ENCODE results near the gene DNTTIP2. TPM values are rescaled to one million over a fixed set of nuclear protein-coding genes. Genes with fewer than 3 reads are reported as not detected.
"Not testable (repeated sequence)": the region's sequence is repeated elsewhere in the genome, so short reads cannot be mapped to it uniquely, and the experiment has no call there.

The DNTTIP2 gene
- total RNA-seq, 1 experiment from 2014 or later = 66.1 TPM

DNA sequence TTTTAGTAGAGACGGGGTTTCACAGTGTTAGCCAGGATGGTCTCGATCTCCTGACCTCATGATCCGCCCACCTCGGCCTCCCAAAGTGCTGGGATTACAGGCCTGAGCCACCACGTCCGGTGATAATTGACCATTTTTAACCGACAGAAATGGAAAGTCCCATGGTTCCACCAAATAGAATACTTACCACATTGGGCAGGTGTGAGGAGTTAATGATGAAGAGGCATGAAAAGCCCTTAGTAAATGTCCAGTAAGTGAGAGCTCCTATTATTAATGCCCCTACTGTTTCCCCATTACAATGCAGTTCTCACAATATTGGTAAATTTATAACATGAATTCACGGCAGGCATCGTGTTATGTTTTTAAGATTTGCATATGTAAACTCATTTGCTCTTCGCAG is 38.3 kb upstream of the DNTTIP2 start:
- CTCF ChIA-PET = no interaction called here
- H4K20me1 ChIP-seq (ENCODE audit: insufficient read depth) = no peaks in the 10 kb centered on the region
- intact Hi-C loops (cut with micrococcal nuclease) = no loop called here

DNA sequence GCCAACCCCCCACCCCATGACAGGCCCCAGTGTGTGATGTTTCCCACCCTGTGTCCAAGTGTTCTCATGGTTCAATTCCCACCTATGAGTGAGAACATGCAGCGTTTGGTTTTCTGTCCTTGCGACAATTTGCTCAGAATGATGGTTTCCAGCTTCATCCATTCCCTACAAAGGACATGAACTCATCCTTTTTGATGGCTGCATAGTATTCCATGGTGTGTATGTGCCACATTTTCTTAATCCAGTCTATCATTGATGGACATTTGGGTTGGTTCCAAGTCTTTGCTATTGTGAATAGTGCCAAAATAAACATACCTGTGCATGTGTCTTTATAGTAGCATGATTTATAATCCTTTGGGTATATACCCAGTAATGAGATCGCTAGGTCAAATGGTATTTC is 31.9 kb upstream of the DNTTIP2 start:
- intact Hi-C loops (cut with micrococcal nuclease) = not testable (repeated sequence)

More for the DNA sequence above, 38.3 kb upstream of the DNTTIP2 start:
- H3K27ac ChIP-seq (ENCODE audit: low read depth, low read length) = no peak overlapping the region
- no peaks in the 10 kb centered on the region for H3K27me3 ChIP-seq (ENCODE audit: insufficient read depth, low read length)
- no peaks in the 10 kb centered on the region for H3K79me2 ChIP-seq (ENCODE audit: insufficient read depth, low read length)
- H3K9me3 ChIP-seq (ENCODE audit: control insufficient read depth in 1 of 2, insufficient read depth in 1 of 2, low read depth in 1 of 2, low read length in 2 of 2) = no peaks in the 10 kb centered on the region
- H3K9me2 ChIP-seq (ENCODE audit: insufficient read depth) = no peaks in the 10 kb centered on the region
- H3K4me1 ChIP-seq (ENCODE audit: control insufficient read depth in 1 of 2, insufficient read depth in 2 of 2, low read length in 2 of 2) = no peaks in the 10 kb centered on the region
- ChIA-PET RAD21 (ENCODE audit: low non-redundant PET in 1 of 2, low total read pairs in 2 of 2, uncharacterized antibody in 2 of 2, unreplicated experiment in 2 of 2) (no interaction called here), POLR2A (no interaction called here)
- DNase-seq (ENCODE audit: low read depth, low spot score) (no peak), ATAC-seq (no peak)
- H3K4me2 ChIP-seq (ENCODE audit: low read length) = no peak overlapping the region
- no peak overlapping the region for H3K4me3 ChIP-seq (replicated peaks in 1 of 2; ENCODE audit: low read depth in 1 of 2, low read length in 2 of 2)
- TF ChIP-seq ELF1 (IDR thresholded peaks at IDR 0.05; ENCODE audit: borderline replicate concordance, low read depth) (no peak), CBX3 (IDR thresholded peaks at IDR 0.05; ENCODE audit: low read depth) (no peak), EZH2phosphoT487 (IDR thresholded peaks at IDR 0.05; ENCODE audit: borderline replicate concordance) (no peak), SRF (IDR thresholded peaks at IDR 0.05; ENCODE audit: low read depth) (no peak), POLR2A (IDR thresholded peaks at IDR 0.05; ENCODE audit: borderline replicate concordance, extremely low read depth, insufficient read depth, insufficient read length) (no peak), POLR2AphosphoS5 (IDR thresholded peaks at IDR 0.05; ENCODE audit: low read depth, low read length) (no peak), ZFX (IDR thresholded peaks at IDR 0.05) (no peak), SIN3A (IDR thresholded peaks at IDR 0.05; ENCODE audit: low read depth) (no peak), TCF7L2 (IDR thresholded peaks at IDR 0.05; ENCODE audit: borderline replicate concordance, extremely low read depth, insufficient read depth, insufficient read length) (no peak), EZH2 (IDR thresholded peaks at IDR 0.05) (no peak), EGR1 (IDR thresholded peaks at IDR 0.05; ENCODE audit: low read depth) (no peak), YY1 (IDR thresholded peaks at IDR 0.05; ENCODE audit: extremely low read depth, insufficient replicate concordance, low read depth, low read length) (no peak), SP1 (IDR thresholded peaks at IDR 0.05; ENCODE audit: low read depth) (no peak), CEBPB (IDR thresholded peaks at IDR 0.05; ENCODE audit: low read depth) (no peak), RAD21 (IDR thresholded peaks at IDR 0.05; ENCODE audit: low read depth) (no peak), FOSL1 (IDR thresholded peaks at IDR 0.05; ENCODE audit: low read depth) (no peak)
- TF ChIP-seq, protein P1, sequence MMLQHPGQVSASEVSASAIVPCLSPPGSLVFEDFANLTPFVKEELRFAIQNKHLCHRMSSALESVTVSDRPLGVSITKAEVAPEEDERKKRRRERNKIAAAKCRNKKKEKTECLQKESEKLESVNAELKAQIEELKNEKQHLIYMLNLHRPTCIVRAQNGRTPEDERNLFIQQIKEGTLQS (IDR thresholded peaks at IDR 0.05) = no peak
- TF ChIP-seq, protein P2, sequence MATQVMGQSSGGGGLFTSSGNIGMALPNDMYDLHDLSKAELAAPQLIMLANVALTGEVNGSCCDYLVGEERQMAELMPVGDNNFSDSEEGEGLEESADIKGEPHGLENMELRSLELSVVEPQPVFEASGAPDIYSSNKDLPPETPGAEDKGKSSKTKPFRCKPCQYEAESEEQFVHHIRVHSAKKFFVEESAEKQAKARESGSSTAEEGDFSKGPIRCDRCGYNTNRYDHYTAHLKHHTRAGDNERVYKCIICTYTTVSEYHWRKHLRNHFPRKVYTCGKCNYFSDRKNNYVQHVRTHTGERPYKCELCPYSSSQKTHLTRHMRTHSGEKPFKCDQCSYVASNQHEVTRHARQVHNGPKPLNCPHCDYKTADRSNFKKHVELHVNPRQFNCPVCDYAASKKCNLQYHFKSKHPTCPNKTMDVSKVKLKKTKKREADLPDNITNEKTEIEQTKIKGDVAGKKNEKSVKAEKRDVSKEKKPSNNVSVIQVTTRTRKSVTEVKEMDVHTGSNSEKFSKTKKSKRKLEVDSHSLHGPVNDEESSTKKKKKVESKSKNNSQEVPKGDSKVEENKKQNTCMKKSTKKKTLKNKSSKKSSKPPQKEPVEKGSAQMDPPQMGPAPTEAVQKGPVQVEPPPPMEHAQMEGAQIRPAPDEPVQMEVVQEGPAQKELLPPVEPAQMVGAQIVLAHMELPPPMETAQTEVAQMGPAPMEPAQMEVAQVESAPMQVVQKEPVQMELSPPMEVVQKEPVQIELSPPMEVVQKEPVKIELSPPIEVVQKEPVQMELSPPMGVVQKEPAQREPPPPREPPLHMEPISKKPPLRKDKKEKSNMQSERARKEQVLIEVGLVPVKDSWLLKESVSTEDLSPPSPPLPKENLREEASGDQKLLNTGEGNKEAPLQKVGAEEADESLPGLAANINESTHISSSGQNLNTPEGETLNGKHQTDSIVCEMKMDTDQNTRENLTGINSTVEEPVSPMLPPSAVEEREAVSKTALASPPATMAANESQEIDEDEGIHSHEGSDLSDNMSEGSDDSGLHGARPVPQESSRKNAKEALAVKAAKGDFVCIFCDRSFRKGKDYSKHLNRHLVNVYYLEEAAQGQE (IDR thresholded peaks at IDR 0.05; ENCODE audit: low read depth) = no peak
- TF ChIP-seq, protein P3, sequence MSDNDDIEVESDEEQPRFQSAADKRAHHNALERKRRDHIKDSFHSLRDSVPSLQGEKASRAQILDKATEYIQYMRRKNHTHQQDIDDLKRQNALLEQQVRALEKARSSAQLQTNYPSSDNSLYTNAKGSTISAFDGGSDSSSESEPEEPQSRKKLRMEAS (IDR thresholded peaks at IDR 0.05) = no peak
- TF ChIP-seq, protein P4, sequence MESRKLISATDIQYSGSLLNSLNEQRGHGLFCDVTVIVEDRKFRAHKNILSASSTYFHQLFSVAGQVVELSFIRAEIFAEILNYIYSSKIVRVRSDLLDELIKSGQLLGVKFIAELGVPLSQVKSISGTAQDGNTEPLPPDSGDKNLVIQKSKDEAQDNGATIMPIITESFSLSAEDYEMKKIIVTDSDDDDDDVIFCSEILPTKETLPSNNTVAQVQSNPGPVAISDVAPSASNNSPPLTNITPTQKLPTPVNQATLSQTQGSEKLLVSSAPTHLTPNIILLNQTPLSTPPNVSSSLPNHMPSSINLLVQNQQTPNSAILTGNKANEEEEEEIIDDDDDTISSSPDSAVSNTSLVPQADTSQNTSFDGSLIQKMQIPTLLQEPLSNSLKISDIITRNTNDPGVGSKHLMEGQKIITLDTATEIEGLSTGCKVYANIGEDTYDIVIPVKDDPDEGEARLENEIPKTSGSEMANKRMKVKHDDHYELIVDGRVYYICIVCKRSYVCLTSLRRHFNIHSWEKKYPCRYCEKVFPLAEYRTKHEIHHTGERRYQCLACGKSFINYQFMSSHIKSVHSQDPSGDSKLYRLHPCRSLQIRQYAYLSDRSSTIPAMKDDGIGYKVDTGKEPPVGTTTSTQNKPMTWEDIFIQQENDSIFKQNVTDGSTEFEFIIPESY (IDR thresholded peaks at IDR 0.05; ENCODE audit: extremely low read depth, insufficient replicate concordance, low read length) = no peak
- BruUV-seq (replicated peaks) = no TSS peak
- H2AFZ ChIP-seq (ENCODE audit: low read depth, low read length, poor library complexity, severe bottlenecking) = no peak overlapping the region
- H3K36me3 ChIP-seq (ENCODE audit: control insufficient read depth in 1 of 2, insufficient read depth in 2 of 2, low read length in 2 of 2) = no peaks in the 10 kb centered on the region
- no peak overlapping the region for H3K9ac ChIP-seq (ENCODE audit: low read length)

More for the DNA sequence above, 31.9 kb upstream of the DNTTIP2 start:
- H3K9me2 ChIP-seq (ENCODE audit: insufficient read depth); H2AFZ ChIP-seq (ENCODE audit: low read depth, low read length, poor library complexity, severe bottlenecking); DNase-seq (ENCODE audit: low read depth, low spot score); BruUV-seq (replicated peaks); H3K9me3 ChIP-seq (ENCODE audit: control insufficient read depth in 1 of 2, insufficient read depth in 1 of 2, low read depth in 1 of 2, low read length in 2 of 2); H3K4me3 ChIP-seq (replicated peaks in 1 of 2; ENCODE audit: low read depth in 1 of 2, low read length in 2 of 2); H4K20me1 ChIP-seq (ENCODE audit: insufficient read depth); H3K27ac ChIP-seq (ENCODE audit: low read depth, low read length); POLR2A ChIA-PET; RAD21 ChIA-PET (ENCODE audit: low non-redundant PET in 1 of 2, low total read pairs in 2 of 2, uncharacterized antibody in 2 of 2, unreplicated experiment in 2 of 2); H3K36me3 ChIP-seq (ENCODE audit: control insufficient read depth in 1 of 2, insufficient read depth in 2 of 2, low read length in 2 of 2); H3K9ac ChIP-seq (ENCODE audit: low read length); H3K27me3 ChIP-seq (ENCODE audit: insufficient read depth, low read length); H3K4me2 ChIP-seq (ENCODE audit: low read length); ATAC-seq; CTCF ChIA-PET: not testable (repeated sequence)
- peaks cover 30% of the 10 kb centered on the region for H3K79me2 ChIP-seq (ENCODE audit: insufficient read depth, low read length)
- H3K4me1 ChIP-seq (ENCODE audit: control insufficient read depth in 1 of 2, insufficient read depth in 2 of 2, low read length in 2 of 2) = peaks cover 7 to 31% of the 10 kb centered on the region in 2 experiments; a peak in 3 of 4 replicates

Data from HCT116 (cell line).